Loucy (cell line): ENCODE results near the gene AGBL1.
"Not testable (repeated sequence)": the region's sequence is repeated elsewhere in the genome, so short reads cannot be mapped to it uniquely, and the experiment has no call there.

Source experiments
- H2AFZ ChIP-seq: fragments of 200-600 bp; sonication (generic); 2 replicates; pipeline ENCODE4 v1.6.0; 2016; ENCODE audit warnings: antibody characterized with exemption, mild to moderate bottlenecking, low read length, moderate library complexity
- H3F3A ChIP-seq: fragments of 200-600 bp; 2 replicates; pipeline ENCODE4 v1.6.0; 2016; ENCODE audit warnings: antibody characterized with exemption, low read depth, mild to moderate bottlenecking
- H3K27me3 ChIP-seq: fragments of 200-600 bp; sonication (generic); 2 replicates; pipeline ENCODE4 v1.6.1; 2014; ENCODE audit warnings: low read length, mild to moderate bottlenecking; ENCODE audit not compliant: insufficient read depth, poor library complexity, severe bottlenecking
- H3K36me3 ChIP-seq: fragments of 200-600 bp; sonication (generic); 2 replicates; pipeline ENCODE4 v1.6.1; 2016; ENCODE audit warnings: low read length; ENCODE audit not compliant: insufficient read depth
- H3K4me1 ChIP-seq: fragments of 200-600 bp; sonication (generic); 2 replicates; pipeline ENCODE4 v1.5.1; 2014; ENCODE audit warnings: low read length, mild to moderate bottlenecking; ENCODE audit not compliant: insufficient read depth, poor library complexity, severe bottlenecking
- H3K4me2 ChIP-seq: fragments of 200-600 bp; sonication (generic); 2 replicates; pipeline ENCODE4 v1.6.0; 2014; ENCODE audit warnings: antibody characterized with exemption, low read length, low read depth, mild to moderate bottlenecking; ENCODE audit not compliant: poor library complexity, severe bottlenecking
- H3K4me3 ChIP-seq: fragments of 200-600 bp; sonication (generic); 2 replicates; pipeline ENCODE4 v1.5.1; 2014; ENCODE audit warnings: low read length, mild to moderate bottlenecking, mixed read lengths; ENCODE audit not compliant: poor library complexity, severe bottlenecking
- H3K79me2 ChIP-seq: fragments of 200-600 bp; sonication (generic); 2 replicates; pipeline ENCODE4 v1.6.1; 2014; ENCODE audit warnings: low read length; ENCODE audit not compliant: insufficient read depth
- H3K9ac ChIP-seq: fragments of 200-600 bp; sonication (generic); 2 replicates; pipeline ENCODE4 v1.6.0; 2014; ENCODE audit warnings: mild to moderate bottlenecking, low read depth, low read length, moderate library complexity; ENCODE audit not compliant: poor library complexity, severe bottlenecking
- H3K9me2 ChIP-seq: fragments of 200-600 bp; sonication (generic); replicated peaks from 2 replicates; pipeline ENCODE4 v1.6.1; 2016; ENCODE audit warnings: low read depth, low read length, mixed read lengths
- H3K9me3 ChIP-seq: fragments of 200-600 bp; sonication (generic); 2 replicates; pipeline ENCODE4 v1.6.1; 2014; ENCODE audit warnings: mild to moderate bottlenecking, antibody characterized with exemption, low read length, low read depth; ENCODE audit not compliant: insufficient read depth
- H4K20me1 ChIP-seq: fragments of 200-600 bp; sonication (generic); 2 replicates; pipeline ENCODE4 v1.6.0; 2014; ENCODE audit warnings: antibody characterized with exemption, low read length, mild to moderate bottlenecking; ENCODE audit not compliant: insufficient read depth, poor library complexity, severe bottlenecking
- CTCF ChIP-seq: fragments of 200-600 bp; sonication (generic); conservative IDR thresholded peaks from 2 replicates; pipeline ENCODE4 v1.5.1; 2014; ENCODE audit warnings: mild to moderate bottlenecking, antibody characterized with exemption, low read length
- EZH2phosphoT487 ChIP-seq: fragments of 200-600 bp; IDR thresholded peaks from 2 replicates; pipeline ENCODE4 v1.6.1; 2018; ENCODE audit warnings: antibody characterized with exemption, mild to moderate bottlenecking, moderate library complexity, borderline replicate concordance

The AGBL1 gene

DNA sequence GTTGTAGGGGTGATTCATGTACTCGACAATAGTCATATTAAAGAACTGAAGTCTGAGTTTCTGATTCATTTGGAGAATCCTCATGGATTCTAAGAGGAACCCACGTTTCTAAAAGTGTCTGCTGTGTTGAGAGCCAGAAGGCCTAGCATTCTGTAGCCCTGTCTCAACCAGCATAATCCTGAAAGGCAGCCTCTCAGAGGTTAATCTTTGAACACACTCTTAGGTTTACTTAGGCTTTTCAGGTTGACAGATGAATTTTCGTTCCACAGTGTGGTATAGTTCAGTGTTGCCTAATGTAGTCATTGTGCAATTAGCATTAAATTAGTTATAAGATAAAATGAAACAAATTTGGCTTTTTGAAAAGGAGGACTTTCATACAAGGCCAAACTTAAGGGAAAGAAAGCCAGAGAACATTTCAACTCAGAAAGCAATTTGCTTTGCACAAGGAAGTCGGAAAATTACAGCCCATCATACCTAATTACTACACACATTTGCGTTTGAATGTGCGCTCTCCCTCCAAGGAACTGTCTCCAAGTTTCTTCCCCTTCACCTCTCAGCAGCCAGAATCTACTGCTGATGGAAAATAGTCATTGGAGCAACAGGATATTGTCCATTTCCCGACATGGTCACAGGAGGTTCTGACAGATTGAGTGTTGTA lies 42.0 kb downstream of the AGBL1 start:
- Histone ChIP-seq H4K20me1 (no peaks in the 10 kb centered on the region), H3K9me2 (no peaks in the 10 kb centered on the region), H3K79me2 (no peaks in the 10 kb centered on the region), H3K9me3 (no peaks in the 10 kb centered on the region), H3F3A (no peaks in the 10 kb centered on the region), H3K4me1 (no peaks in the 10 kb centered on the region), H3K9ac (no peak overlapping the region), H3K4me3 (no peak overlapping the region), H2AFZ (no peak overlapping the region), H3K4me2 (no peak overlapping the region), H3K27me3 (no peaks in the 10 kb centered on the region), H3K36me3 (no peaks in the 10 kb centered on the region)
- TF ChIP-seq CTCF = no peak
- TF ChIP-seq EZH2phosphoT487 = no peak

DNA sequence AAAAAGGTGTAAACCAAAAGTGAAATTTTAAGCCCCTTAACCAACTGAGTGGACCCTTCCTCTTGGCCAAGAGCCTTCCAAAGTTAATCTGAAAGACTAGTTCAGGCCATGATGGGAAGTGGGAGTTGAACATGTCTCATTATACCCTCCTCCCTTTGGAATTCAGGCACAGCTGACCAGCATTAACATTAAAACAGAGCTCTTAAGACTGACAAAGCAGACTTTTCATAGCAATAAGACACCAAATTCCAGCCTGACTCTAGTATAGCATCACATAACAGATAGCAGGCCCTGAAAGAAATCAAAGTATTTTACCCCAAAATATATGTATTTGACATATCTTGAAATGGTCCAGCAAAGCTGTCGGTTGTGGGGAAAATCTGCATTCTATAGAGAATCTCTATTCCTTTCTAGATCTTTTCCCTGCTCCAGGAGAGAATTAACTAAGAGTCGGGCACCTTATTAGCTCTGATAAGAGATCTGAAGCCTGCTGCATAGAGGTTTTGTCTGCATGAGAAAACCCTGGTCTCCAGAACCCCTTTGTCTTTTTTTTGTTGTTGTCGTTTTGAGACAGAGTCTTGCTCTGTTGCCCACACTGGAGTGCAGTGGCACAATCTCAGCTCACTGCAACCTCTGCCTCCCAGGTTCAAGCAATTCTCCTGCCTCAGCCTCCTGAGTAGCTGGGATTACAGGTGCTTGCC lies 43.2 kb downstream of the AGBL1 start:
- not testable (repeated sequence) for H3K27me3 ChIP-seq, H3K9me3 ChIP-seq, H3K4me2 ChIP-seq

DNA sequence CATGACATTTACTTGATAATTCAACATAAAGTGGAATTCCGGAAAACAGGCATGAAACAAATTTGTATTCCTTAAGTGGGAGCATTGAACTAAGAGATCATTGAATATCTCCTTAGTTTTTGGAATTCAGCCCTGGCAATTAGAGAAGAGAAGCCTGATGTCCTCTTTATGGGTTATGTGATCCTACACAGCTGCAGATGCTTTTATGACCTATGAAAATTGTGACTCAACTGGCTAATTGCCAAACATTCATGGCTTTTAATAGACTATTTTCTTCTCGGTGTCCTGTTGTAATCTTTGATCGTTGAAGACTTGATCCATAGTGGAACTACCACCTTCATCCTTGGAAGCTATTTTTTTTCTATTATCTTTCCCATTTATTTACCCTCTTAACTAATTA lies 46.1 kb downstream of the AGBL1 start:
- Histone ChIP-seq H3K79me2 (no peaks in the 10 kb centered on the region), H3F3A (no peaks in the 10 kb centered on the region), H3K9me3 (no peaks in the 10 kb centered on the region), H3K27me3 (no peaks in the 10 kb centered on the region), H3K9me2 (no peaks in the 10 kb centered on the region), H2AFZ (no peak overlapping the region), H3K9ac (no peak overlapping the region), H3K4me1 (no peaks in the 10 kb centered on the region), H3K36me3 (no peaks in the 10 kb centered on the region), H4K20me1 (no peaks in the 10 kb centered on the region), H3K4me3 (no peak overlapping the region), H3K4me2 (no peak overlapping the region)
- TF ChIP-seq CTCF (no peak), EZH2phosphoT487 (no peak)

More for the DNA sequence above, 43.2 kb downstream of the AGBL1 start:
- H3K9ac ChIP-seq, H3K36me3 ChIP-seq, H4K20me1 ChIP-seq, H3K4me1 ChIP-seq, H3F3A ChIP-seq, H3K79me2 ChIP-seq, H2AFZ ChIP-seq, H3K9me2 ChIP-seq, H3K4me3 ChIP-seq: not testable (repeated sequence)

DNA sequence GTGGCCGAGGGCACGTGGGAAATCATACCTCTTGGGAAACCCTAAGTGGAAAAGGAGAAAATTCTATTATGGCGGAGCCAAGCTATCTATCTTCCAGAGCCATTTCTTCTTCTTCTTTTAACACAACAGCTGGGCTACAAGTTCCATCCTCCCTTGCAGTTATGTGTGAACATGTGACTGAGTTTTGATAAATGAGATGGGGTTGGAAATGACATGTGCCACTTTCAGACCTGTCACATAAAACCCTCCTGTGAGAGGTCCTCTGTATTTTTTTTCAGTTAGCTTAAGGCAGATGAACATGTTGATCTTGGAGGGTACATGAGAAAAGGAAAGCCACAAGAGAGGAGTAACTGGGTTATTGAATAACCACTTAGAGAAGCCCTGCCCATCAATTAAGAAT lies 47.9 kb downstream of the AGBL1 start:
- H3K4me3 ChIP-seq = no peak overlapping the region
- H3K79me2 ChIP-seq = no peaks in the 10 kb centered on the region
- no peaks in the 10 kb centered on the region for H3K9me2 ChIP-seq
- H3K9ac ChIP-seq = no peak overlapping the region
- no peaks in the 10 kb centered on the region for H3K27me3 ChIP-seq
- no peaks in the 10 kb centered on the region for H3K9me3 ChIP-seq
- no peaks in the 10 kb centered on the region for H3F3A ChIP-seq
- no peaks in the 10 kb centered on the region for H3K4me1 ChIP-seq
- H4K20me1 ChIP-seq = no peaks in the 10 kb centered on the region
- no peak for TF ChIP-seq EZH2phosphoT487
- TF ChIP-seq CTCF = no peak
- H2AFZ ChIP-seq = no peak overlapping the region
- H3K36me3 ChIP-seq = no peaks in the 10 kb centered on the region
- H3K4me2 ChIP-seq = no peak overlapping the region
